Left forelimb (tissue), 1 donor: ENCODE results near the gene SYNE1.
"Not testable (repeated sequence)": the region's sequence is repeated elsewhere in the genome, so short reads cannot be mapped to it uniquely, and the experiment has no call there.

Experiments
- DNase-seq: peaks from one replicate; pipeline ENCODE4 v3.0.0-alpha.2; 2018; ENCODE audit warnings: low spot score

SYNE1 gene

GRCh38 chr6:152138344-152138743, 498.8 kb downstream of the SYNE1 start:
- DNase-seq = not testable (repeated sequence)

- DNase-seq = no peak
Observed at GRCh38 chr6:152136449-152136825, 500.7 kb downstream of the SYNE1 start.

- no peak for DNase-seq
Observed at GRCh38 chr6:152135755-152136448, 501.3 kb downstream of the SYNE1 start.

GRCh38 chr6:152130441-152130840, 506.7 kb downstream of the SYNE1 start:
- DNase-seq = no peak

- no peak for DNase-seq
Observed at GRCh38 chr6:152129691-152130151, 507.4 kb downstream of the SYNE1 start.

GRCh38 chr6:152127432-152128165, 509.6 kb downstream of the SYNE1 start:
- DNase-seq = no peak

GRCh38 chr6:152124429-152125074, 512.6 kb downstream of the SYNE1 start:
- DNase-seq = no peak

GRCh38 chr6:152123076-152123475, 514.1 kb downstream of the SYNE1 start:
- no peak for DNase-seq

- DNase-seq = no peak
Observed at GRCh38 chr6:152122434-152122833, 514.7 kb downstream of the SYNE1 start.

- no peak for DNase-seq
Observed at GRCh38 chr6:152121910-152122309, 515.3 kb downstream of the SYNE1 start.

GRCh38 chr6:152119831-152120230, 517.3 kb downstream of the SYNE1 start:
- no peak for DNase-seq

GRCh38 chr6:152118678-152119077, 518.5 kb downstream of the SYNE1 start:
- DNase-seq = no peak

GRCh38 chr6:152118224-152118623, 518.9 kb downstream of the SYNE1 start:
- DNase-seq = no peak

GRCh38 chr6:152117156-152118133, 519.7 kb downstream of the SYNE1 start:
- DNase-seq = no peak

- DNase-seq = no peak
Observed at GRCh38 chr6:152112491-152113261, 524.5 kb downstream of the SYNE1 start.

- no peak for DNase-seq
Observed at GRCh38 chr6:152110886-152111820, 526.0 kb downstream of the SYNE1 start.

GRCh38 chr6:152107973-152108372, 529.2 kb downstream of the SYNE1 start:
- no peak for DNase-seq

GRCh38 chr6:152100183-152100618, 537.0 kb downstream of the SYNE1 start:
- no peak for DNase-seq

- DNase-seq = no peak
Observed at GRCh38 chr6:152099446-152100182, 537.5 kb downstream of the SYNE1 start.
